HG03575 (cell line): Measurements from ENCODE around the gene ZBP1.

Experiments used
- ATAC-seq: cut with Tn5 transposase; IDR thresholded peaks from one replicate; pipeline ENCODE4 v1.9.1; 2021; ENCODE audit not compliant: unreplicated experiment, insufficient number of reproducible peaks, low FRiP score; ENCODE audit errors: extremely low read depth

ZBP1 gene

DNA sequence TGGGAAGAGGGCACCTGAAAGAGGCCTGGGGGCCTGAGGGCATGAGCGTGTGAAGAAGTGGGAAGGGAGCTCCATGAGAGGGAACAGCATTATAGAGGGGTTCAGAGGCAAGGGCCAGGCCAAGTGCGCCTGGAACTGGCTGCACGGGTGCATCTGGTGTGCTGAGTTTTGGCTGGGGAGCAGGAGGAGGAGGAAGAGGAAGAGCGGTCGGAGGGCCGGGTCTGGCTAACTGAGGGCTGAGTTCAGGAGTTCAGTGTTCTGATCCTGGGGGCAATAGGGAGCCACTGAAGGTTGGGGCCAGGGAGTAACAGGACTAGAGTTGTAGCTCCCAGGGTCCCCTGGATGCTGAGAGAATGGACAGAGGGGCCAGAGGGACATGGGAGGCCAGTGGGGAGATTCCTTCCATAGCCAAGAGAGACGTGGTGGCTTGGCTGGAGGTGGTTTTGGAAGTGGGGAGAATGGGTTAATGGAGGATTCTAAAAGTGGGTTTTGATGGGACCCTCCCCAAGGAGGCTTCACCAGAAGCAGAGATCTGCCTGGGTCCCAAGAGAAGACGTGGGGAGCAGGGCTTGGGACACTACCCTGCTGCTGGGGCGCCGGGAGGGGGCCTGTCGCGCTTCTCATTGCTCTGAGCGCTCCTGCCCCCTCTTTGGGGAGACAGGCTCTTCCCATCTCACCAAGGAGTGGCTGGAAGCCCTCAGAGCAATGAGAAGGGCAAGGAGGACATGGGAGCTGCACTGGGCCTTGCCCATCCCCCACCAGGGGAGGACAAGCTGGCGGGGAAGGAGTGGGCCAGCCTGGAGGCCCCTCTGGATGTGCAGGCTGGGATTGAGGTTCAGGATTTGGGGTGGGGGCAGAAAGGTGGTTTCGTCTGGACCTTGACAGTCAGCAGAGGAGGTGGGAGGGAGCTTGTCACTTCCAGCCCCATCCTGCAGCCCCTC is 28.7 kb downstream of the ZBP1 start:
- ATAC-seq: no peak

GRCh38 chr20:57590485-57591288 is 29.5 kb downstream of the ZBP1 start:
- no peak for ATAC-seq

- no peak for ATAC-seq
Measured at GRCh38 chr20:57589728-57590484, 30.3 kb downstream of the ZBP1 start.

GRCh38 chr20:57589123-57589727 is 31.0 kb downstream of the ZBP1 start:
- ATAC-seq: no peak

DNA sequence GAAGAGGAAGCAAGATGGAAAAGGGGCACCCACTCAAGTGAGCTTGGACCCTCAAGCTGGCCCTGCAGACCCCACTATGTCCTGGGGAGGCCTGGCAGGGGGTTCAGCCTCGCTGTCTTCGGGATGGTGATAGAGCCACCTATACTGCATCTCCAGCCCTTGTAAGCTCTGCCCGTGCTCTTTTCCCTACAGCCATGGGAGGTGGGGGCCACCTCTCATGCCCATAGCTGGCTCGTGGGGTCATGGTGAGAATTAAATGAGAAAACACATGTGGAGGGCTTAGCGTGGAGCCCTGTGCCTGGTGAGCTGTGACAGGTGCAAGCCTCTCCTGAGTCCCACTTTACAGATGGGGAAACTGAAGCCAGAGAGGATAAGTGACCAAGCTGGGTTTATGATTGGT is 31.6 kb downstream of the ZBP1 start:
- ATAC-seq: no peak

GRCh38 chr20:57587989-57588377 is 32.2 kb downstream of the ZBP1 start:
- ATAC-seq: no peak

GRCh38 chr20:57587278-57587988 is 32.8 kb downstream of the ZBP1 start:
- no peak for ATAC-seq

DNA sequence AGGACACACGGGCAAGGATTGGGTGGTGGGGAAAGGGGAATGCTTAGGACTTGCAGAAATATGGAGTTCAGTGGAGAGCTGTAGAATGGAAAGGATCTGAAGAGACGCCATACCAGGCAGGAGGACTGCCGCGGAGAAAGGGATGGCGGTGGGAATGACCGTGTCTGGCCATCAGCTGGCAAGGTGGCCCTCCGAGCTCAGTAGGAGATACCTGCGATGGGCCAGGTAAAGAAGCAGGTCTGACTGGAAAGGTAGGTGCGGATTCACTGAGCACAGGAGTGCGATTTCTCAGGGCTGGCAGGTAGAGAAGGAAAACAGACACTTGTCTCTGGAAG is 33.3 kb downstream of the ZBP1 start:
- no peak for ATAC-seq

DNA sequence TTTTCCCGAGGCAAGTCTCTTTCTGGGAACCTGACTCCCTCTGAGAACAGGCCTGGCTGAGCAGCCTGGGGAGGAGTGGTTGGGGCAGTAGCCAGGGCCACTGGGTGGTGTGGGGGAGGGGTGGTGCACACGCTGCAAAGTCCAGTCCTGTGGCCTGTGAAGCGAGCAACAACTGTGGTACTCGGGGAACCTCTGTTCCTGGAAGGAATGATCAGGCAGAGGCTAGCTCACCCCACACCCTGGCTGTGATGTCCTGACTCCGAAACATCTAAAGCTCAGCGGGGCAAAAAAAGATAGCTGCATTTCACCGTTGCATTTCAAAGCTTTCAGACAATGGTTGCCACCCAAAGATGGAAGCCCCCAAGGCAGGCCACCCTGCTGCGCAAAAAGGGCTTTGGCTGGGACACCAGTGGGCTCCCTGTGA is 33.8 kb downstream of the ZBP1 start:
- ATAC-seq: no peak

GRCh38 chr20:57585466-57586213 is 34.6 kb downstream of the ZBP1 start:
- no peak for ATAC-seq

DNA sequence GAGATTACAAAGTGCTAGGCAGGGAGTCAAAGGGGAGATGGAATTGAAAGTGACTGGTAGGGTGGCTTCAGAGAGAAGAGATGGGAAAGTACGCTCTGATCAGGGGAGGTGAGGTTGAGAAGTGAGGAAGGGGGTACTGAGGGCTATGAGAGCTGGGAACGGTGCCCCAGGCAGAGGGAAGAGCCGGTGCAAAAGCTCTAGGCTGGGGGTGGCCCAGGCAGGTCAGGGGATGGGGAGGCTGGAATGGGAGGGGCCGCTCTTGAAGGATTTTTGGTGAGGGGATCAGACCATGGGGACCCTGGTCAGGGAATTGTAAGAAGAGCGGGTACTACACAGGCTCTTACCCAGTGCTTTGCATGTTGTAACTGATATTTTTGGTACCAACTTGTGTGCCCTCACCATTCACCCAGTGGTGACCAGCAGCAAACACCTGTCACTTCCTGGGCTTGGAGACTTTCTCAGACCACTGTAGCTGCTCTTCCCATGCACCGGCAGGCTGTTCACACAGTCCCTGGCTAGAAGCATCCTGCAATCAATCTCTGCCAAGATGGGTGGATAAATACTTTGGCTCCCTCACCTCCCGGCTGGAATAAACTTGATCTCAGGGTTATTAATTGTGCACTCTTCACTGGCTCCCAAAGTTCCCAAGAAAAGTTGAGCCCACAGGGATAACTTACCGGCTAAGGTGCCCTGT is 35.3 kb downstream of the ZBP1 start:
- ATAC-seq: no peak

- ATAC-seq: no peak
Measured at GRCh38 chr20:57583289-57584257, 36.7 kb downstream of the ZBP1 start.

- no peak for ATAC-seq
Measured at GRCh38 chr20:57582432-57583288, 37.6 kb downstream of the ZBP1 start.

DNA sequence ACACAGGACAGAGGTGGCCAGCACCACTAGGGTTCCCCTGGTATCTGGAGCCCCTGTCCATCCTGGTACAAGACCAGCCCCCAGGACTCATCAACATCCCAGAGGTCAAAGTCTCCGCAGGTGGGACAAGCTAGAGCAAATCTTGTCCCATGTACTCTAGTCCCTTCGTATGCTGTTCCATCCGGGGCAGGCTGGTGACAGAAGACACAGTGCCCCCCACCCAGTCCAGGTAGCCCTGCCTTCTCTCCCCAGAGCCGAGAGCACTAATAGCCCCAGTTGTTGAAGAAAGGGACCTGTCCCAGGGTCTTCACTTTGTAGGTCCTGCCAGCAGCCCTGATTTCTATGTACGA is 38.2 kb downstream of the ZBP1 start:
- no peak for ATAC-seq

GRCh38 chr20:57581202-57582028 is 38.8 kb downstream of the ZBP1 start:
- no peak for ATAC-seq
